Measurements from ENCODE around the gene CREB3L2. TPM values are rescaled to one million over a fixed set of nuclear protein-coding genes. Genes with fewer than 3 reads are reported as not detected.

CREB3L2 gene
- total RNA-seq, 1 experiment from 2014 or later: 18.1 TPM

DNA sequence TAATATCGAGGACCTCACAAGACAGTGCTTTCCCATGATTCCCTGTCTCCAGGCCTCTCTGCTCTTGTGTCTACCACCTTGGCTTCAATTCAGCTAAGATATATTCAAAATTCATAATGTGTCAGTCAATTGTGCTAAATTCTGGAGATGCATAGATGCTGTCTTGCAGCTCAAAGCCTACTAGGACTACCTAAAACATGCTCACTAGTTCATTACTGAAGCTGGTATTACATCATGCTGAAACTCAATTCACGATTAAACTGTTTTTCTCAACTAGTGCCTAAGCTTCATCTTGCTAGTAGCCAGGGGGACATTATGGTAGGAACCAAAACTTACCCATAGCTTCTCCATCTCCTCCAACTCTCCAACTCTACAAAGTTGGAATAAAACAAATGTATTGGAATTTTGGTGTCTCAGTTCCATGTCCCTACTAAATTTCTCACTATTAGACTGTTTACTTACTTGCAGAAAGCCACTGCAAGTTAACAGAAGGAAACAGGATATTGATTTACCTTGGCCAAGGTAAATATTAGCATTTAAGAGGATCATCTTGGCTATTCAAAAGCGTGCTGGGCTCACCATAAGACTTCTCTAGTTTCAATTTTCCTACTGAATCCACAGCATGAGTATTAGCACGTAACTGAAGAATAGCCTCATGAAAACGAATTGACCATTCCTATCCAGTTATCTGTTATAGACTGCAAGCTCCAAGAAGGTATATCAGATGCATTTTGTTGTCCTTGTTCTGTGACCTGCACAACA, 53.6 kb downstream of the CREB3L2 start:
- Histone ChIP-seq H3K9me2 (replicated peaks; ENCODE audit: low read length) (no peaks in the 10 kb centered on the region), H3K4me2 (ENCODE audit: low read length) (peak overlapping the region; percentile 62), H3K27ac (ENCODE audit: low read length) (peak overlapping the region; percentile 51), H3K27me3 (ENCODE audit: low read length) (no peaks in the 10 kb centered on the region), H3K4me1 (ENCODE audit: insufficient read depth, low read length) (peaks cover 40% of the 10 kb centered on the region), H3K9ac (ENCODE audit: low read length) (no peak overlapping the region), H3K9me3 (ENCODE audit: low read length) (no peaks in the 10 kb centered on the region), H4K20me1 (ENCODE audit: low read length) (no peaks in the 10 kb centered on the region), H3K79me2 (ENCODE audit: low read length) (peaks cover 11% of the 10 kb centered on the region; the same call in 1 of the 2 replicates), H3K36me3 (ENCODE audit: low read depth, low read length) (no peaks in the 10 kb centered on the region), H3K4me3 (ENCODE audit: low read length) (no peak overlapping the region), H2AFZ (ENCODE audit: low read length) (no peak overlapping the region), H3F3A (ENCODE audit: low read length, unreplicated experiment) (no peaks in the 10 kb centered on the region)
- TF ChIP-seq, protein P1, sequence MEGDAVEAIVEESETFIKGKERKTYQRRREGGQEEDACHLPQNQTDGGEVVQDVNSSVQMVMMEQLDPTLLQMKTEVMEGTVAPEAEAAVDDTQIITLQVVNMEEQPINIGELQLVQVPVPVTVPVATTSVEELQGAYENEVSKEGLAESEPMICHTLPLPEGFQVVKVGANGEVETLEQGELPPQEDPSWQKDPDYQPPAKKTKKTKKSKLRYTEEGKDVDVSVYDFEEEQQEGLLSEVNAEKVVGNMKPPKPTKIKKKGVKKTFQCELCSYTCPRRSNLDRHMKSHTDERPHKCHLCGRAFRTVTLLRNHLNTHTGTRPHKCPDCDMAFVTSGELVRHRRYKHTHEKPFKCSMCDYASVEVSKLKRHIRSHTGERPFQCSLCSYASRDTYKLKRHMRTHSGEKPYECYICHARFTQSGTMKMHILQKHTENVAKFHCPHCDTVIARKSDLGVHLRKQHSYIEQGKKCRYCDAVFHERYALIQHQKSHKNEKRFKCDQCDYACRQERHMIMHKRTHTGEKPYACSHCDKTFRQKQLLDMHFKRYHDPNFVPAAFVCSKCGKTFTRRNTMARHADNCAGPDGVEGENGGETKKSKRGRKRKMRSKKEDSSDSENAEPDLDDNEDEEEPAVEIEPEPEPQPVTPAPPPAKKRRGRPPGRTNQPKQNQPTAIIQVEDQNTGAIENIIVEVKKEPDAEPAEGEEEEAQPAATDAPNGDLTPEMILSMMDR (conservative IDR thresholded peaks at IDR 0.05; ENCODE audit: low read depth, low read length): no peak
- TF ChIP-seq EZH2phosphoT487 (IDR thresholded peaks at IDR 0.05; ENCODE audit: borderline replicate concordance, low read length) (no peak), EZH2 (IDR thresholded peaks at IDR 0.05; ENCODE audit: low read length, unreplicated experiment) (no peak)
- peak; percentile 81 for ATAC-seq
- ChIA-PET CTCF (no interaction called here), POLR2A (ENCODE audit: unreplicated experiment) (no interaction called here)
- DNase-seq: peak; percentile 57
- intact Hi-C loops (cut with micrococcal nuclease): loop anchor here (1.0 kb wide), 1 partner anchor 54 kb away; the partner anchor contains the start of gene CREB3L2
- no TSS peak for BruUV-seq (replicated peaks)

DNA sequence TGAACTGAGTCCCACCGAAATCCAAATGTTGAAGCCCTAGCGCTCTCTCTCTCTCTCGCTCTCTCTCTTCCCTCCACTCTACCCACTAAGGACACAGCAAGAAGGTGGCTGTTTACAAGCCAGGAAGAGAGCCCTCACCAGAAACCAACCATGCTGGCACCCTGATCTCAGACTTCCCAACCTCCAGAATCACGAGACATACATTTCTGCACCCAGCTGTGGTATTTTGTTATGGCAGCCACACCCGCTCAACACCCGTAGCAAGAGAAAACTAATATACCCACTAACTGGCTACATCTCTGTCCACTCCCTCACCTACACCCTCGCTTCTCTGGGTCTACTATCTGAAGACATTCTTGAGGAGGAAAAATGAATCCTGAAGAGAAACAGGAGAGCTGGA, 54.8 kb downstream of the CREB3L2 start:
- ChIA-PET POLR2A (ENCODE audit: unreplicated experiment) (no interaction called here), CTCF (no interaction called here)
- intact Hi-C loops (cut with micrococcal nuclease): no loop called here
- no peaks in the 10 kb centered on the region for H3K9me3 ChIP-seq (ENCODE audit: low read length)
- H3K9ac ChIP-seq (ENCODE audit: low read length): no peak overlapping the region
- TF ChIP-seq EZH2phosphoT487 (IDR thresholded peaks at IDR 0.05; ENCODE audit: borderline replicate concordance, low read length): no peak
- TF ChIP-seq, protein P1 (conservative IDR thresholded peaks at IDR 0.05; ENCODE audit: low read depth, low read length): no peak
- TF ChIP-seq EZH2 (IDR thresholded peaks at IDR 0.05; ENCODE audit: low read length, unreplicated experiment): no peak
- no peak overlapping the region for H3K4me2 ChIP-seq (ENCODE audit: low read length)
- H3K4me3 ChIP-seq (ENCODE audit: low read length): no peak overlapping the region
- H3K4me1 ChIP-seq (ENCODE audit: insufficient read depth, low read length): peaks cover 28% of the 10 kb centered on the region
- BruUV-seq (replicated peaks): no TSS peak
- DNase-seq: no peak
- H3K27me3 ChIP-seq (ENCODE audit: low read length): no peaks in the 10 kb centered on the region
- no peaks in the 10 kb centered on the region for H3F3A ChIP-seq (ENCODE audit: low read length, unreplicated experiment)
- H3K9me2 ChIP-seq (replicated peaks; ENCODE audit: low read length): no peaks in the 10 kb centered on the region
- H3K79me2 ChIP-seq (ENCODE audit: low read length): peaks cover 11% of the 10 kb centered on the region; the same call in 1 of the 2 replicates
- no peak overlapping the region for H2AFZ ChIP-seq (ENCODE audit: low read length)
- H4K20me1 ChIP-seq (ENCODE audit: low read length): no peaks in the 10 kb centered on the region
- no peak for ATAC-seq
- H3K27ac ChIP-seq (ENCODE audit: low read length): no peak overlapping the region
- no peaks in the 10 kb centered on the region for H3K36me3 ChIP-seq (ENCODE audit: low read depth, low read length)

DNA sequence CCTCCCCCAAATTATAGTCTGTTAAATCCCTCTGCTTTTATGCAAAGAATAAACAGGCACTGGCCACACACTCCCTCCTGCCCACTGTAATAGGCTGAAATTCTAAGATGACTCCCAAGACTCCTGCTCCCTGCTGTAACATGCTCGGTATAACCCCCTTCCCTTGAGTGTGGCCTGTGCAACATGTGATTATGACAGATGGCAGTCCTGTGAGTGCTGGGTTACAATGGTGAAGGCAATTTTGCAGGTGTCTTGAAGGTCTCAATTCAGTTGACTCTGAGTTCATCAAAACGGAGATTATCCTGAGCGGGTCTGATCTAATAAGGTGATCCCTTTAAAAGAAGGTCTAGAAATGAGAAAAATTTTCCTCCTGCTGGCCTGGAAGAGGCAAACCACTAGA, 55.9 kb downstream of the CREB3L2 start:
- Histone ChIP-seq H3K4me3 (ENCODE audit: low read length) (no peak overlapping the region), H3K36me3 (ENCODE audit: low read depth, low read length) (no peaks in the 10 kb centered on the region), H3K79me2 (ENCODE audit: low read length) (peaks cover 9% of the 10 kb centered on the region; the same call in 1 of the 2 replicates), H3F3A (ENCODE audit: low read length, unreplicated experiment) (no peaks in the 10 kb centered on the region), H3K4me2 (ENCODE audit: low read length) (no peak overlapping the region), H3K9ac (ENCODE audit: low read length) (no peak overlapping the region), H3K4me1 (ENCODE audit: insufficient read depth, low read length) (peaks cover 23% of the 10 kb centered on the region), H4K20me1 (ENCODE audit: low read length) (no peaks in the 10 kb centered on the region), H3K9me2 (replicated peaks; ENCODE audit: low read length) (no peaks in the 10 kb centered on the region), H3K9me3 (ENCODE audit: low read length) (no peaks in the 10 kb centered on the region), H3K27ac (ENCODE audit: low read length) (no peak overlapping the region), H2AFZ (ENCODE audit: low read length) (no peak overlapping the region), H3K27me3 (ENCODE audit: low read length) (no peaks in the 10 kb centered on the region)
- CTCF ChIA-PET: no interaction called here
- no peak for DNase-seq
- no peak for ATAC-seq
- intact Hi-C loops (cut with micrococcal nuclease): no loop called here
- no peak for TF ChIP-seq EZH2phosphoT487 (IDR thresholded peaks at IDR 0.05; ENCODE audit: borderline replicate concordance, low read length)
- TF ChIP-seq, protein P1 (conservative IDR thresholded peaks at IDR 0.05; ENCODE audit: low read depth, low read length): no peak
- TF ChIP-seq EZH2 (IDR thresholded peaks at IDR 0.05; ENCODE audit: low read length, unreplicated experiment): no peak
- no TSS peak for BruUV-seq (replicated peaks)
- POLR2A ChIA-PET (ENCODE audit: unreplicated experiment): no interaction called here

All from PC-3 (cell line).